Neutrophil (primary cell): Measurements from ENCODE around the gene TMIGD1.

Source experiments
- H3K27ac ChIP-seq: fragments of 200-600 bp; sonication (generic); 2 replicates; pipeline ENCODE4 v1.5.1; 2016; ENCODE audit warnings: mild to moderate bottlenecking, moderate library complexity
- H3K27me3 ChIP-seq: fragments of 200-600 bp; sonication (generic); 2 replicates; pipeline ENCODE4 v1.6.0; 2016; ENCODE audit warnings: mild to moderate bottlenecking
- H3K36me3 ChIP-seq: fragments of 200-600 bp; sonication (generic); 2 replicates; pipeline ENCODE4 v1.5.1; 2017
- H3K4me1 ChIP-seq, 2 experiments: fragments of 200-600 bp in 1 of 2; sonication (generic) in 1 of 2; 1 replicate in 1 of 2; 2 replicates in 1 of 2; pipeline versions ENCODE4 v1.5.1 to v1.6.1; 2013 to 2016; ENCODE audit warnings: low read depth in 1 of 2, low read length in 1 of 2, mild to moderate bottlenecking in 1 of 2, moderate library complexity in 1 of 2; ENCODE audit not compliant: control insufficient read depth in 1 of 2, insufficient read depth in 1 of 2
- H3K4me3 ChIP-seq, 2 experiments: fragments of 200-600 bp in 1 of 2; sonication (generic) in 1 of 2; 1 replicate in 1 of 2; 2 replicates in 1 of 2; pipeline ENCODE4 v1.5.1; 2013 to 2016; ENCODE audit warnings: low read depth in 1 of 2, low read length in 1 of 2, mild to moderate bottlenecking in 1 of 2, moderate library complexity in 1 of 2
- H3K9me3 ChIP-seq: fragments of 200-600 bp; sonication (generic); 2 replicates; pipeline ENCODE4 v1.5.1; 2016
- CTCF ChIP-seq: fragments of 200-600 bp; sonication (generic); IDR thresholded peaks from 2 replicates; pipeline ENCODE4 v1.5.1; 2016; ENCODE audit warnings: antibody characterized with exemption

The TMIGD1 gene

GRCh38 chr17:30334421-30334820, 564 bp upstream of the TMIGD1 start:
- no peaks in the 10 kb centered on the region for H3K9me3 ChIP-seq

GRCh38 chr17:30332057-30332542, 1.8 kb downstream of the TMIGD1 start:
- Histone ChIP-seq H3K27me3 (no peaks in the 10 kb centered on the region), H3K4me1 (no peaks in the 10 kb centered on the region), H3K4me3 (no peak overlapping the region), H3K36me3 (no peaks in the 10 kb centered on the region), H3K9me3 (no peaks in the 10 kb centered on the region), H3K27ac (no peak overlapping the region)
- no peak for TF ChIP-seq CTCF

More at GRCh38 chr17:30334421-30334820, 564 bp upstream of the TMIGD1 start:
- no peak for TF ChIP-seq CTCF
- no peak overlapping the region for H3K4me3 ChIP-seq
- H3K27ac ChIP-seq = no peak overlapping the region
- H3K4me1 ChIP-seq = peaks cover 8 to 9% of the 10 kb centered on the region in 2 experiments
- no peaks in the 10 kb centered on the region for H3K27me3 ChIP-seq
- no peaks in the 10 kb centered on the region for H3K36me3 ChIP-seq

- Histone ChIP-seq H3K4me3 (no peak overlapping the region), H3K36me3 (no peaks in the 10 kb centered on the region), H3K27ac (no peak overlapping the region), H3K4me1 (peaks cover 10% of the 10 kb centered on the region in 2 experiments), H3K9me3 (no peaks in the 10 kb centered on the region), H3K27me3 (no peaks in the 10 kb centered on the region)
- TF ChIP-seq CTCF = no peak
These were observed 7.0 kb downstream of the TMIGD1 start for GRCh38 chr17:30326809-30327208.

GRCh38 chr17:30324723-30325122, 9.1 kb downstream of the TMIGD1 start:
- Histone ChIP-seq H3K9me3 (no peaks in the 10 kb centered on the region), H3K4me3 (no peak overlapping the region), H3K27ac (no peak overlapping the region), H3K27me3 (no peaks in the 10 kb centered on the region), H3K4me1 (peaks cover 10% of the 10 kb centered on the region in 2 experiments), H3K36me3 (no peaks in the 10 kb centered on the region)
- TF ChIP-seq CTCF = no peak

GRCh38 chr17:30323895-30324319, 9.9 kb downstream of the TMIGD1 start:
- TF ChIP-seq CTCF = no peak
- no peaks in the 10 kb centered on the region for H3K9me3 ChIP-seq
- H3K27me3 ChIP-seq = no peaks in the 10 kb centered on the region
- no peak overlapping the region for H3K27ac ChIP-seq
- no peaks in the 10 kb centered on the region for H3K36me3 ChIP-seq
- H3K4me1 ChIP-seq = peaks cover 10% of the 10 kb centered on the region in 2 experiments
- H3K4me3 ChIP-seq = no peak overlapping the region
